Spleen (tissue), 7 donors: ENCODE data around the gene SEMA3F.

Experiments
- CTCF ChIP-seq, 11 experiments: fragments of 200-600 bp in 7 of 11; fragments of 450-650 bp in 4 of 11; sonication (generic) in 4 of 11; IDR thresholded peaks in 8 of 11; conservative IDR thresholded peaks in 3 of 11; 1 replicate in 7 of 11; 2 replicates in 4 of 11; pipeline versions ENCODE4 v1.4.0 to v1.8.0; 2016 to 2021; ENCODE audit warnings: antibody characterized with exemption in 11 of 11, inconsistent platforms in 4 of 11, mild to moderate bottlenecking in 1 of 11
- POLR2A ChIP-seq, 3 donors: fragments of 450-650 bp; IDR thresholded peaks; one replicate each; pipeline ENCODE4 v1.5.1; 2017; ENCODE audit warnings: antibody characterized with exemption in 3 of 3, mild to moderate bottlenecking in 1 of 3
- donor health status: DM: no; HTN: no; CAD: no; lungs with moderate emphysema.
- donor health status: DM: no; HTN: no; CAD: no.
- donor health status: DM: no; HTN: no; CAD: no.

- TF ChIP-seq POLR2A (IDR thresholded peaks at IDR 0.05), result no peak
- TF ChIP-seq CTCF (IDR thresholded peaks at IDR 0.05 in 8 of 11, conservative IDR thresholded peaks at IDR 0.05 in 3 of 11), result no peak
These were observed 7.1 kb downstream of the SEMA3F start for GRCh38 chr3:50162034-50162883.
